Measurements from ENCODE around the gene LY6G5C.
A peak's percentile ranks its signal among the peaks of the same experiment; 100 is the strongest.

LY6G5C gene, protein sequence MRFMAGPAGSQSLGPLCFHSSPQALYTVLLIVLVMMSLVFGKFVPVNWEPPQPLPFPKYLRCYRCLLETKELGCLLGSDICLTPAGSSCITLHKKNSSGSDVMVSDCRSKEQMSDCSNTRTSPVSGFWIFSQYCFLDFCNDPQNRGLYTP

DNA sequence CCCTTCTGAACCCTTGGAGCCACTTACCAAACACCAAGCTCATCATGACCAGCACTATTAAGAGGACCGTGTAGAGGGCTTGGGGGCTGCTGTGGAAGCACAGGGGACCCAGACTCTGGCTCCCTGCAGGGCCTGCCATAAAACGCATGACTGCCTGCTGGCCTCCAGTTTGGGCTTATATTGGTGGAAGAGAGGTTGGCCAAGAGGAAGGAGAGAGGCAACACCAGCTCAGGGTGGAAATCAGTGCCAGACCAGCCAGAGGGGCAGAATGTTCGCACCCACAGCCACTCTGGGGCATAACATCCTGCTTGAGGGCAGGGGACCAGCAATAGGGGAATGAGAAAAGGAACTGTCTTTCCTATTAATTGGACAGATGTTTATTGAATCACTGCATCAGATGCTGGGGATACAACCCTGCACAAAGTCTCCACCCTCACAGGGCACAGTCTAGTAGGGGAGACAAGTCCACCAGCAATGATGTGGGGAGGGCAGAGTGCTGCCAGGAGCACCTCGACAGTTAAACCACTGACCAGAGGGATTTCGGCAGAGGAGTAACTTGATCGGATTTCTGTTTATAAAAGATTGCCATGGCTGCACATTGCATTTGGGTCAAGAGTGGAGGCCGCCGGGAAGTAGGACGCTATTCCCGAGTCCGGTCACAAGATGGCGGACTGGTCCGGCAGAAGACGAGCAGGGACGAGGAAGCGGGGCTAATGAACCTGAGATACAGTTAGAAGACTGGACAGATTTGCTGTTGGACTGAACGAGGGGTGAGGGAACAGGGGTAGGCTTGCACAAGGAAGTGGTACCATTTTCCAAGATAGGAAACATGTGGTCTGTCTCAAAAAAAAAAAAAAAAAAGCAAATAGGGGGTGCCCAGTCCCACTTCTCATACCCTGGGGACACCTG lies at the start of gene LY6G5C:
Gene LY6G5C (minus strand): TSS at position 842 of the 909 bp plus-strand sequence. CDS start 694 bp downstream, at position 148.
- TF ChIP-seq ZFX (IDR thresholded peaks at IDR 0.05) = no peak
- TF ChIP-seq, protein P1, sequence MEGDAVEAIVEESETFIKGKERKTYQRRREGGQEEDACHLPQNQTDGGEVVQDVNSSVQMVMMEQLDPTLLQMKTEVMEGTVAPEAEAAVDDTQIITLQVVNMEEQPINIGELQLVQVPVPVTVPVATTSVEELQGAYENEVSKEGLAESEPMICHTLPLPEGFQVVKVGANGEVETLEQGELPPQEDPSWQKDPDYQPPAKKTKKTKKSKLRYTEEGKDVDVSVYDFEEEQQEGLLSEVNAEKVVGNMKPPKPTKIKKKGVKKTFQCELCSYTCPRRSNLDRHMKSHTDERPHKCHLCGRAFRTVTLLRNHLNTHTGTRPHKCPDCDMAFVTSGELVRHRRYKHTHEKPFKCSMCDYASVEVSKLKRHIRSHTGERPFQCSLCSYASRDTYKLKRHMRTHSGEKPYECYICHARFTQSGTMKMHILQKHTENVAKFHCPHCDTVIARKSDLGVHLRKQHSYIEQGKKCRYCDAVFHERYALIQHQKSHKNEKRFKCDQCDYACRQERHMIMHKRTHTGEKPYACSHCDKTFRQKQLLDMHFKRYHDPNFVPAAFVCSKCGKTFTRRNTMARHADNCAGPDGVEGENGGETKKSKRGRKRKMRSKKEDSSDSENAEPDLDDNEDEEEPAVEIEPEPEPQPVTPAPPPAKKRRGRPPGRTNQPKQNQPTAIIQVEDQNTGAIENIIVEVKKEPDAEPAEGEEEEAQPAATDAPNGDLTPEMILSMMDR (conservative IDR thresholded peaks at IDR 0.05) = peak; percentile 86

DNA sequence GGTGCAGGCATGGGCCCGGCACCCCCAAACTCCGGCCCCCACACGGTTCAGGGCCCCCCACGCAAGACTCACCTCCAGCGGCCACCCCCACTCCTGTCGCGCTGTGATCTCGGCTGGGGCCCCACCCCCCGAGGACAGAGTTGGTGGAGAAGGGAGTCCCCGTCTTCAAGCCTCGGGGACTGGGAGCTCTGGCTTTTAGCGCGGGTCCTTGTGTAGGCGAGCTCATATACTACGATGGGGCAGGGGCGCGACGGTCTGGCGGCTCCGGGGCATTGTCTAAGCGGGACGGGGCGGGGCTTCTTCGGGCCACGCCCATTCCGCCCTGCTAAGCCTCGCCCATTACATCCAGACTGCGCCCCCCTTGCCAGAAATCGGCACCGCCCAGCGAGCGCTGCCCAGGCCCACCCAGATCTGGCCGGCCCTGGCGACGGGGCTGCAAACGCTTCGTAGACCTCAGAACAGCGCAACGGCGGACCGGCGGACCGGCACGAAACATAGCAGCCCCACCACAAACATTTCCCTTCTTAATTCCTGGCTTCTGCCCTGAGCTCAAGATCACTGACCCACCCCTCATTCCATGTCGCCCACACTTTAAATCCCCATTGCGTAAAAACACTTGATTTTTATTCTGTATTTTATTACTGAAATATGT lies 49.2 kb upstream of the LY6G5C start:
- TF ChIP-seq, protein P1 (conservative IDR thresholded peaks at IDR 0.05) = no peak
- TF ChIP-seq ZFX (IDR thresholded peaks at IDR 0.05) = no peak
- peak overlapping the region; percentile 68 for H3K27ac ChIP-seq

More for the DNA sequence above, at the start of gene LY6G5C:
- no peak within 1 kb of the TSS for H3K27ac ChIP-seq

DNA sequence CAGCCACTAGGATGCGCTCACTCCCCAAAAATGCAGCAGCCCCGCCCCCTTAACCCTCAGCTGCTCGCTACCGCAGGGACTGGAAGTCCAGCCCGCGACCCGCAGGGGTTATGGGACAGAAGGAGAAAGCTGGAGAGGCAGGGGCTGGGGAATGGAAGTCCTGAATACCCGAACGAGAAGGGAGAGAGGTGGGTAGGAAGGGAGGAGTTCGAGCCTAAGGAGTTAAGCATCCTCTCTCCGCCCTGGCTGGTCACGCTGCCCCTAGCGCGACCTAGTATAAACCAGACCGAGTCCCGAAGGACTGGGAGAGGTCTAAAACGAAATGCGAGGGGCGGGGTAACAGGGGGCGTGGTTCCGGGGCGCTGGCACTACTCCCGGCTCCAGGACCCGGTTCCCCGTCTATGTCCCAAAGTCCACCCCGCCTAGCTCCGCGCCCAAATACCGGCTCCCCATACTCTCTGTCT lies 48.7 kb upstream of the LY6G5C start:
- peak overlapping the region; percentile 68 for H3K27ac ChIP-seq
- TF ChIP-seq, protein P1 (conservative IDR thresholded peaks at IDR 0.05) = peak; percentile 59
- TF ChIP-seq ZFX (IDR thresholded peaks at IDR 0.05) = no peak

DNA sequence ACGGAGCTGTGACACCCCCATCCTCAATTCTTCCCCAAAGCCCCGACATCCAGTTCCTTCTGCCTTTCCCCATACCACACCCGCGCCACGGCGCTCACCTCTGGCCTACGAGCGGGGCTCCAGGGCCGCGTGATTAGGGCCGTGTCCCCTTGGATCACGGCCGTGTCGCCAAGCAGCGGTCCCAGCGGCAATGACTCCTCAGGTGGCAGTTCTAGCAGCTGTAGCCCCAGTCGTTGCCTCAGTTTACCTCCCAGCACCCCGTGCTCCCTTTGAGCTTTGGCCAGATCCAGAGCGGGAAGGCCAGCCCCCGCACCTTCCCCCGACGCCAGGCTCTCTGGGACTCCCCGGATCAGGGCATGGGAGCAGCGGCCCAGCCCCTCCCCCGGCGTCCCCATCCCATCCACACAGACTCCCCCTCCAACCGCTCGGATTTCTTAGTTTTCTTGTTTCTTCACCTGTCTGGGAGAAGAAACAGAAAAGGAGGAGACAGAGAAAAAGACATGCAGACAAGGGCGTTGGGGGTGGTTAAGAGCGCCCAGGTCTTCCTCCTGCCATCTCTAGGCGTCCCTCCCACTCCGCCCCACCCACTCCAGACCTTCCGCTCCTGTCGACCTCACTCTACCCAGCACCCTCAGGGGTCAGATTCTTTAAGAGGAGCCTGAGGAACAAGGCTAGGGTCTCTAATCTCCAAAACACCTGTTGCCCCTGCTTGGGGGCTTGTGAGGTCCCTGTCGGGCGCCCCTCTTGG lies 48.1 kb upstream of the LY6G5C start, which contains the start of gene DDAH2:
Gene DDAH2 (minus strand): TSS at position 533 of the 748 bp plus-strand sequence. CDS start 138 bp downstream, at position 395.
- no peak for TF ChIP-seq ZFX (IDR thresholded peaks at IDR 0.05)
- TF ChIP-seq, protein P1 (conservative IDR thresholded peaks at IDR 0.05) = peak; percentile 81
- peak within 1 kb of the TSS; percentile 68 for H3K27ac ChIP-seq

DNA sequence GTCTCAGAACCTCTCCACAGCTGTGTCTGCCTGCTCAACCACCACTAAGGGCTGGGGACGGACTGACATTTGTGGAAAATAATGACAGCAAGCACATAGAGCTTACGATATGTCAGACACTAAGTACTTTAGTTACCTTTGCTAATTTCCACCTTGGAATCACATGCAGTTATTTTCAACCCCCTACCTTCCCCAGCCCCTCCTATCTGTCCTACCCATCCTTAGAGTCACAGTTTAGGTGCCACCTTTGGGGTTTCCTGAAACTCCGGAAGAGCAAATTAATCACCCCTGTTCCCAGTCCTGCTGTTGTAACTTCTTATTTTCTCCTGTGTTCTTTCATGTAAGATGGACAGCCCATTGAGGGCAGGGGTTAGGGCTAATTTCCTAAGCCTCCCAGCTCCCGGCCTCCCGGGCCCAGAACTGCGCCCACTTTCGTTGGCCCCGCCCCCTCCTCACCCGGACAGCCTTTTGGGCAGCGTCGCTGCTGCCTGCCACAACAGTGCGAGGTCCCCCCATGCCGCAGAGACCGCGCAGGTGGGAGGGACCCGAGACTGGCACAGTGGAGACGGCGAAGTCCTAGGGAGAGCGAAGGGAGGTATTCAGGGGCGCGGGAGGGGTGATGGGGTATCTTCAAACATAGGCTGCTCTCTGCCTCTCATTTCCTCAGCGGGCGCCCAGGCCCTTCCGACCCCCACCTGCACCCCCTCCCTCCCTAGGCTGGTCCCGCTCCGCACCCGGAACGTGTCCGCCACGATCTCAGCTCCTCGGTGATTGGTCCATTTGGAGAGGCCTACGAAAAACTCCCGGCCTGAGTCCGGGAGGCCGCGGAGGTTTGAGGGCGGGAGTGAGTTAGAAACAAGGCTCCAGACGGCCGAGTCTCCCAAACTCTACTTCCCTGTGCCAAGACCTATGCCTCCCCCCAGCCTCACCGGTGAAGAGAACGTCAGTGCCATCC lies 47.1 kb upstream of the LY6G5C start:
- H3K27ac ChIP-seq = no peak overlapping the region; the same call in 1 of the 2 replicates
- no peak for TF ChIP-seq ZFX (IDR thresholded peaks at IDR 0.05)
- TF ChIP-seq, protein P1 (conservative IDR thresholded peaks at IDR 0.05) = no peak
